ENCODE measurements around the gene CALHM5. TPM values are rescaled to one million over a fixed set of nuclear protein-coding genes. Genes with fewer than 3 reads are reported as not detected.

The CALHM5 gene
- total and polyA plus RNA-seq, 7 experiments from 2014 or later, result not detected

DNA sequence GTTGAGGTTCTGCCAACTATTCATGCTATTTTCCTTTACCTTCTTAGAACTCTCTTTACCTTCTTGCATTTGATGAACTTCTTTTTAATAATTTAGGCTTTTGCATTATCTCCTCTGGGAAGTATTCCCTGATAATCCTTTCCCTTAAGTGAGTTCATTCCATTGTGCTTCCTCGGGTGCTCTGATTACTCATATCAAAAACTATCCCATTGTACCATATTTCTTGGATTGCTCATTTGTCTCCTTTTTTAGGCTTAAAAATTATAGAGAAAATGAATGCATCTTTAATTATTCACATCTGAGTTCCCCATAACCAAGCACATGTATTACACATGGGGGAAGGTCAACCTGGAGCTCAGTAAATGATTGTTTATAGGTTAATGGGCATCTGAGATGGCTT, 44.6 kb downstream of the CALHM5 start:
- Mint-ChIP-seq H3K9me3 (no peaks in the 10 kb centered on the region), H3K36me3 (no peaks in the 10 kb centered on the region), H3K27me3 (peaks cover 10 to 34% (median 13%) of the 10 kb centered on the region in 5 donors), H3K4me3 (no peak overlapping the region), H3K4me1 (peaks cover 0 to 2% (median under 1%) of the 10 kb centered on the region in 7 donors), H3K27ac (no peak overlapping the region)
- intact Hi-C loops (cut with micrococcal nuclease), result no loop called here
- no peak for ATAC-seq
- ChIA-PET POLR2A (interaction anchor here (2.5 kb wide), 1 partner anchor 15 kb away, joined by 6 read pairs; the partner anchor contains the start of gene RWDD1), CTCF (no interaction called here)
- no peak overlapping the region for H3K27ac ChIP-seq (ENCODE audit: low read depth, low read length)
- H3K36me3 ChIP-seq (ENCODE audit: control insufficient read depth in 2 of 3, insufficient read depth in 3 of 3, low read length in 3 of 3), result no peaks in the 10 kb centered on the region
- no peak overlapping the region for H3K4me3 ChIP-seq (ENCODE audit: low read length)
- peaks cover 0 to under 1% of the 10 kb centered on the region in 2 donors for H3K27me3 ChIP-seq (ENCODE audit: control insufficient read depth in 2 of 2, insufficient read depth in 2 of 2, low read length in 2 of 2)
- no peak for DNase-seq
- H3K4me1 ChIP-seq (ENCODE audit: control insufficient read depth in 2 of 2, insufficient read depth in 2 of 2, low read length in 2 of 2), result no peaks in the 10 kb centered on the region
- H3K9me3 ChIP-seq (ENCODE audit: control insufficient read depth in 2 of 3, low read length in 3 of 3), result no peaks in the 10 kb centered on the region

GRCh38 chr6:116556814-116557415, 45.5 kb downstream of the CALHM5 start:
- no peak for ATAC-seq
- DNase-seq, result no peak
- Mint-ChIP-seq H3K9me3 (no peaks in the 10 kb centered on the region), H3K4me3 (no peak overlapping the region), H3K36me3 (no peaks in the 10 kb centered on the region), H3K27me3 (peaks cover 10 to 33% (median 11%) of the 10 kb centered on the region in 5 donors), H3K4me1 (peaks cover 0 to 5% (median 4%) of the 10 kb centered on the region in 7 donors), H3K27ac (no peak overlapping the region)
- Histone ChIP-seq H3K27me3 (ENCODE audit: control insufficient read depth in 2 of 2, insufficient read depth in 2 of 2, low read length in 2 of 2) (no peaks in the 10 kb centered on the region), H3K4me1 (ENCODE audit: control insufficient read depth in 2 of 2, insufficient read depth in 2 of 2, low read length in 2 of 2) (no peaks in the 10 kb centered on the region), H3K9me3 (ENCODE audit: control insufficient read depth in 2 of 3, low read length in 3 of 3) (no peaks in the 10 kb centered on the region), H3K36me3 (ENCODE audit: control insufficient read depth in 2 of 3, insufficient read depth in 3 of 3, low read length in 3 of 3) (no peaks in the 10 kb centered on the region), H3K4me3 (ENCODE audit: low read length) (no peak overlapping the region), H3K27ac (ENCODE audit: low read depth, low read length) (no peak overlapping the region)
- CTCF ChIA-PET, result no interaction called here
- intact Hi-C loops (cut with micrococcal nuclease), result no loop called here
- POLR2A ChIA-PET, result no interaction called here

- intact Hi-C loops (cut with micrococcal nuclease), result no loop called here
- Histone ChIP-seq H3K27ac (ENCODE audit: low read depth, low read length) (no peak overlapping the region), H3K4me1 (ENCODE audit: control insufficient read depth in 2 of 2, insufficient read depth in 2 of 2, low read length in 2 of 2) (no peaks in the 10 kb centered on the region), H3K36me3 (ENCODE audit: control insufficient read depth in 2 of 3, insufficient read depth in 3 of 3, low read length in 3 of 3) (no peaks in the 10 kb centered on the region), H3K27me3 (ENCODE audit: control insufficient read depth in 2 of 2, insufficient read depth in 2 of 2, low read length in 2 of 2) (no peaks in the 10 kb centered on the region), H3K9me3 (ENCODE audit: control insufficient read depth in 2 of 3, low read length in 3 of 3) (no peaks in the 10 kb centered on the region), H3K4me3 (ENCODE audit: low read length) (no peak overlapping the region)
- no peak for DNase-seq
- no peak for ATAC-seq
- no peak overlapping the region for H3K4me3 Mint-ChIP-seq
- no peak overlapping the region for H3K27ac Mint-ChIP-seq
- H3K9me3 Mint-ChIP-seq, result no peaks in the 10 kb centered on the region
- H3K36me3 Mint-ChIP-seq, result no peaks in the 10 kb centered on the region
- H3K27me3 Mint-ChIP-seq, result peaks cover 8 to 36% (median 17%) of the 10 kb centered on the region in 5 donors
- CTCF ChIA-PET, result interaction anchor here (1.4 to 1.8 kb wide), 2 partner anchors 12 to 289 kb away, joined by 4 to 6 read pairs; no protein-coding TSS in a partner anchor
- peaks cover 0 to 5% (median 4%) of the 10 kb centered on the region in 7 donors for H3K4me1 Mint-ChIP-seq
- POLR2A ChIA-PET, result no interaction called here
These were observed 46.5 kb downstream of the CALHM5 start for GRCh38 chr6:116557893-116558292.

GRCh38 chr6:116560130-116560529, 48.7 kb downstream of the CALHM5 start:
- H3K27me3 Mint-ChIP-seq, result peaks cover 0 to 30% (median 23%) of the 10 kb centered on the region in 5 donors
- POLR2A ChIA-PET, result interaction anchor here (1.1 kb wide), 1 partner anchor 11 kb away, joined by 3 read pairs; the partner anchor contains the start of gene RWDD1

DNA sequence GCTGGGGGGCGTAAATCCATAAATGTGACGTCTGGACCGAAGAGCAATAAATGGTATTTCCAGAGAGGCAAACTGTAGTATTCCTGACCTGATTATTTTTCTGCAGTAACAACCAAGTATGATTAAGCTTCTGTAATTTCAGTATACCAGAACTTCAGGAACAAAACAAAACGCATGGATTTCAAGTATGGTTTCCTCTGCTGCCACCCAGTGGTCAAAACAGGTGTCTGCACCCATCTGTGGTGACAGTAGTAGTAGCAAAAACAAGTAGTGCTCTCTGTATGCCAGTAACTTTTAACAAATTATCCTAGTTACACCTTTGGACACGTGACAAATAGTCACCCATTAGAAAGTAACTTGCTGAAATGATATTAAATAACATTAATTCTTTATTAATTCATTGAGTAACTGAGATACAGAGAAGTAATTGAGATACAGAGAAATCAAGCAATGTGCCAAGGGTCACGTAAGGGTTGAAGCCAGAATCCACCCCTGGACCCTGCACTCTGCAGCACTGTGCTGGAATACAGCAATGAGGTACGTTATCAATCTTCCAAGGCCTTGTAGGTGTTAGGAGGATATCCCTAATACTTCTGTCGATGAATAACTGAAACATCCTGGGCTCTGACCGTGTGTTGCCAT, 50.1 kb downstream of the CALHM5 start:
- H3K27me3 ChIP-seq (ENCODE audit: control insufficient read depth in 2 of 2, insufficient read depth in 2 of 2, low read length in 2 of 2), result no peaks in the 10 kb centered on the region
- H3K4me1 ChIP-seq (ENCODE audit: control insufficient read depth in 2 of 2, insufficient read depth in 2 of 2, low read length in 2 of 2), result no peaks in the 10 kb centered on the region
- peaks cover 3 to 14% (median 10%) of the 10 kb centered on the region in 7 donors for H3K4me1 Mint-ChIP-seq
- no peak overlapping the region for H3K27ac ChIP-seq (ENCODE audit: low read depth, low read length)
- intact Hi-C loops (cut with micrococcal nuclease), result loop anchor here (1.0 to 2.0 kb wide), 7 partner anchors 10 to 344 kb away; partner anchors contain the start of gene RWDD1 (in 1 of the 2)
- H3K27ac Mint-ChIP-seq, result no peak overlapping the region
- H3K9me3 ChIP-seq (ENCODE audit: control insufficient read depth in 2 of 3, low read length in 3 of 3), result no peaks in the 10 kb centered on the region
- ChIA-PET CTCF (interaction anchor here (0.6 to 1.5 kb wide), 9 partner anchors 9 to 280 kb away, joined by 3 to 6 read pairs (median 3); partner anchors contain the start of gene RWDD1), POLR2A (interaction anchor here (0.9 kb wide), 2 partner anchors 10 to 283 kb away, joined by 3 read pairs; partner anchors contain the start of gene RWDD1)
- DNase-seq (peak; percentile 28 to 69 (median 57)), ATAC-seq (peak; percentile 90)
- no peaks in the 10 kb centered on the region for H3K36me3 ChIP-seq (ENCODE audit: control insufficient read depth in 2 of 3, insufficient read depth in 3 of 3, low read length in 3 of 3)
- no peak overlapping the region for H3K4me3 ChIP-seq (ENCODE audit: low read length)
- H3K9me3 Mint-ChIP-seq, result no peaks in the 10 kb centered on the region
- H3K4me3 Mint-ChIP-seq, result peak overlapping the region in 1 of 10 donors; percentile 40
- H3K36me3 Mint-ChIP-seq, result no peaks in the 10 kb centered on the region
- H3K27me3 Mint-ChIP-seq, result peaks cover 0 to 35% (median 18%) of the 10 kb centered on the region in 5 donors

More at GRCh38 chr6:116560130-116560529, 48.7 kb downstream of the CALHM5 start:
- H3K27ac Mint-ChIP-seq, result no peak overlapping the region
- no peaks in the 10 kb centered on the region for H3K4me1 ChIP-seq (ENCODE audit: control insufficient read depth in 2 of 2, insufficient read depth in 2 of 2, low read length in 2 of 2)
- no peaks in the 10 kb centered on the region for H3K36me3 ChIP-seq (ENCODE audit: control insufficient read depth in 2 of 3, insufficient read depth in 3 of 3, low read length in 3 of 3)
- H3K9me3 ChIP-seq (ENCODE audit: control insufficient read depth in 2 of 3, low read length in 3 of 3), result no peaks in the 10 kb centered on the region
- no peaks in the 10 kb centered on the region for H3K36me3 Mint-ChIP-seq
- H3K9me3 Mint-ChIP-seq, result no peaks in the 10 kb centered on the region
- peaks cover 3 to 14% (median 10%) of the 10 kb centered on the region in 7 donors for H3K4me1 Mint-ChIP-seq
- CTCF ChIA-PET, result interaction anchor here (0.9 to 1.5 kb wide), 5 partner anchors 11 to 34 kb away, joined by 3 to 6 read pairs (median 3); partner anchors contain the start of gene RWDD1
- ATAC-seq (no peak), DNase-seq (no peak)
- H3K4me3 ChIP-seq (ENCODE audit: low read length), result no peak overlapping the region
- no peak overlapping the region for H3K27ac ChIP-seq (ENCODE audit: low read depth, low read length)
- intact Hi-C loops (cut with micrococcal nuclease), result loop anchor here in 1 of 2 donors (2.0 kb wide), 1 partner anchor 17 kb away; no protein-coding TSS in a partner anchor
- no peaks in the 10 kb centered on the region for H3K27me3 ChIP-seq (ENCODE audit: control insufficient read depth in 2 of 2, insufficient read depth in 2 of 2, low read length in 2 of 2)
- H3K4me3 Mint-ChIP-seq, result no peak overlapping the region

- no peaks in the 10 kb centered on the region for H3K27me3 ChIP-seq (ENCODE audit: control insufficient read depth in 2 of 2, insufficient read depth in 2 of 2, low read length in 2 of 2)
- no peaks in the 10 kb centered on the region for H3K9me3 ChIP-seq (ENCODE audit: control insufficient read depth in 2 of 3, low read length in 3 of 3)
- no peak overlapping the region for H3K27ac ChIP-seq (ENCODE audit: low read depth, low read length)
- Mint-ChIP-seq H3K4me3 (no peak overlapping the region), H3K9me3 (no peaks in the 10 kb centered on the region), H3K27ac (no peak overlapping the region), H3K27me3 (peaks cover 0 to 40% (median 18%) of the 10 kb centered on the region in 5 donors), H3K4me1 (peaks cover 3 to 14% (median 10%) of the 10 kb centered on the region in 7 donors), H3K36me3 (no peaks in the 10 kb centered on the region)
- POLR2A ChIA-PET, result interaction anchor here (1.9 kb wide), 1 partner anchor 10 kb away, joined by 11 read pairs; the partner anchor contains the start of gene RWDD1
- DNase-seq (no peak), ATAC-seq (no peak)
- CTCF ChIA-PET, result interaction anchor here (0.7 to 1.7 kb wide), 3 partner anchors 10 to 319 kb away, joined by 3 to 14 read pairs (median 8); partner anchors contain the start of gene RWDD1
- intact Hi-C loops (cut with micrococcal nuclease), result no loop called here
- no peaks in the 10 kb centered on the region for H3K36me3 ChIP-seq (ENCODE audit: control insufficient read depth in 2 of 3, insufficient read depth in 3 of 3, low read length in 3 of 3)
- no peaks in the 10 kb centered on the region for H3K4me1 ChIP-seq (ENCODE audit: control insufficient read depth in 2 of 2, insufficient read depth in 2 of 2, low read length in 2 of 2)
- no peak overlapping the region for H3K4me3 ChIP-seq (ENCODE audit: low read length)
These were observed 50.6 kb downstream of the CALHM5 start for GRCh38 chr6:116562019-116562403.
